Stimulated activated CD4-positive, alpha-beta T cell treated with anti-CD3 and anti-CD28 coated beads, Interleukin-4, amount 100 ng/mL, for 24 hours (primary cell): ENCODE measurements around the gene KLF16.
"Not testable (repeated sequence)": the region's sequence is repeated elsewhere in the genome, so short reads cannot be mapped to it uniquely, and the experiment has no call there.

Experiments
- DNase-seq: peaks from one replicate; pipeline ENCODE4 v3.0.0-alpha.2; 2020

The KLF16 gene

GRCh38 chr19:1863328-1863637 is at the start of gene KLF16:
KLF16 (minus strand) TSS chr19:1863579; CDS start chr19:1863497, 82 bp downstream.
- no peak for DNase-seq

- no peak for DNase-seq
Measured at GRCh38 chr19:1912760-1913505, 49.6 kb upstream of the KLF16 start.

- DNase-seq = no peak
Measured at GRCh38 chr19:1911995-1912394, 48.6 kb upstream of the KLF16 start.

GRCh38 chr19:1911098-1911497 is 47.7 kb upstream of the KLF16 start:
- no peak for DNase-seq

GRCh38 chr19:1910177-1910576 is 46.8 kb upstream of the KLF16 start:
- DNase-seq = no peak

GRCh38 chr19:1909761-1910080 is 46.3 kb upstream of the KLF16 start:
- DNase-seq = no peak

- DNase-seq = no peak
Measured at GRCh38 chr19:1908364-1908678, 44.9 kb upstream of the KLF16 start.

GRCh38 chr19:1907563-1908363 is 44.4 kb upstream of the KLF16 start:
- DNase-seq = no peak

GRCh38 chr19:1906985-1907562 is 43.7 kb upstream of the KLF16 start:
- no peak for DNase-seq

GRCh38 chr19:1905863-1906375 is 42.5 kb upstream of the KLF16 start:
- DNase-seq = no peak

- peak; percentile 99 for DNase-seq
Measured at GRCh38 chr19:1905110-1905862, 41.9 kb upstream of the KLF16 start, which contains the start of the genes ADAT3 and SCAMP4. ADAT3 (plus strand) TSS chr19:1905399; CDS start chr19:1912048, 6,649 bp downstream. SCAMP4 (plus strand) TSS chr19:1905399; CDS start chr19:1915020, 9,621 bp downstream.

- no peak for DNase-seq
Measured at GRCh38 chr19:1904860-1905109, 41.4 kb upstream of the KLF16 start.

GRCh38 chr19:1902923-1903322 is 39.5 kb upstream of the KLF16 start:
- DNase-seq = no peak

- DNase-seq = no peak
Measured at GRCh38 chr19:1901940-1902404, 38.6 kb upstream of the KLF16 start.

- DNase-seq = no peak
Measured at GRCh38 chr19:1896508-1896907, 33.1 kb upstream of the KLF16 start.

GRCh38 chr19:1893791-1894190 is 30.4 kb upstream of the KLF16 start:
- no peak for DNase-seq

GRCh38 chr19:1889907-1890306 is 26.5 kb upstream of the KLF16 start:
- no peak for DNase-seq

- no peak for DNase-seq
Measured at GRCh38 chr19:1888385-1888784, 25.0 kb upstream of the KLF16 start.

GRCh38 chr19:1886360-1886759 is 23.0 kb upstream of the KLF16 start:
- not testable (repeated sequence) for DNase-seq

GRCh38 chr19:1885398-1886119 is 22.2 kb upstream of the KLF16 start, which contains the start of gene ABHD17A:
ABHD17A (minus strand) TSS chr19:1885496; CDS start chr19:1881566, 3,930 bp downstream.
- DNase-seq = peak; percentile 95

- DNase-seq = no peak
Measured at GRCh38 chr19:1884719-1885334, 21.4 kb upstream of the KLF16 start.

GRCh38 chr19:1884291-1884718 is 20.9 kb upstream of the KLF16 start:
- no peak for DNase-seq
